Stimulated activated naive CD8-positive, alpha-beta T cell treated with anti-CD3 and anti-CD28 coated beads, Interleukin-15, Interleukin-2, amounts not matched to agents 100 ng/mL and 50 ng/mL, for 24 hours (primary cell): Measurements from ENCODE around the gene E2F3.
A peak's percentile ranks its signal among the peaks of the same experiment; 100 is the strongest.

Experiments used
- H3K27ac Mint-ChIP-seq: one replicate; pipeline ENCODE4 v1.8.0; 2021; ENCODE audit warnings: mild to moderate bottlenecking, mixed read lengths
- H3K27me3 Mint-ChIP-seq: one replicate; pipeline ENCODE4 v1.8.0; 2021; ENCODE audit warnings: mixed read lengths
- H3K36me3 Mint-ChIP-seq: one replicate; pipeline ENCODE4 v1.8.0; 2021; ENCODE audit warnings: low read depth, mixed read lengths
- H3K4me1 Mint-ChIP-seq: one replicate; pipeline ENCODE4 v1.8.0; 2021; ENCODE audit warnings: low read depth, mixed read lengths
- H3K4me3 Mint-ChIP-seq: one replicate; pipeline ENCODE4 v1.8.0; 2021; ENCODE audit warnings: mild to moderate bottlenecking, mixed read lengths
- H3K9me3 Mint-ChIP-seq: one replicate; pipeline ENCODE4 v1.8.0; 2021; ENCODE audit warnings: mixed read lengths

E2F3 gene

DNA sequence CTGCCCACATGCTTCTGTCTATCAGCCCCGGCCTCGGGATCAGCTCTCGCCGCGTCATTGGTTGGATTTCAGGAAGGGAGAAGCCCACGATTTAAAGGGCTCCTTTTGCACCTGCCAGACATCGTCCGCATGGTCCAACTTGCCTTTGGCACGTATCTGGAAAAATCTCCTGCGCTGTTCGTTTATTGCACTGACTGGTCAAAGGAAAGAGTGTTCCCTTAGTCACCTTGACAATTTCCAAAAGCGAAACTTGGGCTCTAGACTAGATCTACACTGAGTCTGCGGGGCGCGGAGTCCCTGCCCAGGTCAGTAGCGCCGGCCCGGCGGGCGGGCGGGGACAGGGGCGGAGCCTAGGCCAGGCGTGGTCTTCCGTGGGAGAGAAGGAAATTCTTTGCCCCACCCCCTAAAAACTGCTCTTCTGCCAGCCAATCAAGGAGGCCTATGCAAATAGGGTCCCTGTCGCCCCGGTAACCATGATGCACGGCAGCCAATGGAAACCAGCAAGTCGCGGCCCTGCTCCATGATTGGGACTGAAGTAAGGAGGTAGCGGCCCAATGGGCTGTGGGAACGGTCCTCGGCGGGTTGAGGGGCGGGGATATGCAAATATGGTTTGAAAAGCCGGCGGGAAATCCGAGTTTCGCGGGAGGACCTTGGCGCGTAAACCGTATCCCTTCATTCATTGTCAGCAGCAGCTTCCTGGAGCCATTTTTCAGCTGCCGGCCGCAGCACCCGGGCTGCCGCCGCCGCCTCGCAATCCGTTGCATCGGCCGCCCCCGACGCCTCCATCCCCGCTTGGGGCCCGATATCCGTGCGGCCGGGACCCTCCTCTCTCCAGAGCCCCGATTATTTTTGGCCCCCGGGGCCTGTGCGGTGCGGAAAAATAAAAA, at the start of gene E2F3:
E2F3 (plus strand) TSS at position 675 of the 887 bp plus-strand sequence. CDS start 354 bp downstream, outside the sequence.
- peak within 1 kb of the TSS; percentile 94 for H3K4me3 Mint-ChIP-seq
- H3K27ac Mint-ChIP-seq = peak within 1 kb of the TSS; percentile 95
- H3K9me3 Mint-ChIP-seq = no peaks in the 10 kb centered on the region
- no peaks in the 10 kb centered on the region for H3K27me3 Mint-ChIP-seq
- H3K4me1 Mint-ChIP-seq = peaks cover 39% of the 10 kb centered on the region
- peaks cover 15% of the 10 kb centered on the region for H3K36me3 Mint-ChIP-seq

DNA sequence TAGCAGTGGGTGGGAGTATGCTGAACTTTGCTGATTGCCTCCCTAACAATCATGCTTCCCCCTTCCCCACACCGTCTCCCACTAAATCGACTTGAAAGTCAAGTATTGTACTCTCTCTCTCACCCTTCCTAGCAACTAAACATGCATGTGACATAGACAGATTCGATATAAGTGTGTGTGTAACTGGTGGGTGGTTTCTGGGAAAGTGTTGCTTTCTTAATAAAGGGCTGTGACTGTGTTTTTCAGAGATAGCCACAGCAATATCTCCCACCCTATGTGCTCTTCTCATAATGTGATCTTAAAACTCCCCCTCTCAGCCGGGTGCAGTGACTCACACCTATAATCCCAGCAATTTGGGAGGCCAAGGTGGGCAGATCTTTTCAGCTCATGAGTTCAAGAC, 49.3 kb upstream of the E2F3 start:
- H3K27me3 Mint-ChIP-seq = no peaks in the 10 kb centered on the region
- no peak overlapping the region for H3K27ac Mint-ChIP-seq
- H3K4me3 Mint-ChIP-seq = no peak overlapping the region
- peaks cover 8% of the 10 kb centered on the region for H3K4me1 Mint-ChIP-seq
- peaks cover 4% of the 10 kb centered on the region for H3K9me3 Mint-ChIP-seq
- peaks cover 5% of the 10 kb centered on the region for H3K36me3 Mint-ChIP-seq

DNA sequence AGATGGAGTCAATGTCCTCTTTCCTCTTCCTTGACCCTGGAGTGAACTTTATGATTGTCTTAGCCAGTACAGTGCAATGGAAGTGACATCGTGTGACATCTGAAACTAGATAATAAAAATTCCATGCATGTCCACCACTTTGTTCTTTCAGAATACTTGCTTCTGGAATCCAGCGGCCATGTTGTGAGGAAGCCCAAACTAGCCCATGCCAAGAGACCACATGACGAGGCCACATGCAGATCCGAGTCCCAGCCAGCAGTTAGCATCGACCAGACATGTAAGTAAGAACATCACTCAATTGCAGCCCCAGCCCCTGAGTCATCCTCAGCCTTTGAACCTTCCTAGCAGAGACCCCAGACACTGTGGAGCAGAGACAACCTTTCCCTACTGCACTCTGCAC, 48.5 kb upstream of the E2F3 start:
- peaks cover 5% of the 10 kb centered on the region for H3K36me3 Mint-ChIP-seq
- H3K4me3 Mint-ChIP-seq = no peak overlapping the region
- H3K4me1 Mint-ChIP-seq = peaks cover 8% of the 10 kb centered on the region
- no peak overlapping the region for H3K27ac Mint-ChIP-seq
- H3K27me3 Mint-ChIP-seq = no peaks in the 10 kb centered on the region
- peaks cover 4% of the 10 kb centered on the region for H3K9me3 Mint-ChIP-seq

DNA sequence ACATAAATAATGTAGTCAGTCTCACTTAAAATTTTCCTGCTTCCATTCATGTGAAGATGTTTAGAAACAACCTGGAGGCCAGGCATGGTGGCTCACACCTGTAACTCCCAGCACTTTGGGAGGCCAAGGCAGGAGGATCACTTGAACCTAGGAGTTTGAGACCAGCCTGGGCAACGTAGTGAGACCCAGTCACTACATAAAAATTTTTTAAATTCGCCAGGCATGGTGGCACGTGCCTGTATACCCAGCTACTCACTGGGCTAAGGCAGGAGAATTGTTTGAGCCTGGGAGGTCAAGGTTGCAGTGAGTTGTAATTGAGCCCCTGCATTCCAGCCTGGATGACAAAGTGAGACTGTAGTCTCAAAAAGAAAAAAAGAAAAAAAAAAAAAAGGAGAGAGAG, 47.3 kb upstream of the E2F3 start:
- Mint-ChIP-seq H3K4me1 (peaks cover 8% of the 10 kb centered on the region), H3K27me3 (no peaks in the 10 kb centered on the region), H3K27ac (no peak overlapping the region)

DNA sequence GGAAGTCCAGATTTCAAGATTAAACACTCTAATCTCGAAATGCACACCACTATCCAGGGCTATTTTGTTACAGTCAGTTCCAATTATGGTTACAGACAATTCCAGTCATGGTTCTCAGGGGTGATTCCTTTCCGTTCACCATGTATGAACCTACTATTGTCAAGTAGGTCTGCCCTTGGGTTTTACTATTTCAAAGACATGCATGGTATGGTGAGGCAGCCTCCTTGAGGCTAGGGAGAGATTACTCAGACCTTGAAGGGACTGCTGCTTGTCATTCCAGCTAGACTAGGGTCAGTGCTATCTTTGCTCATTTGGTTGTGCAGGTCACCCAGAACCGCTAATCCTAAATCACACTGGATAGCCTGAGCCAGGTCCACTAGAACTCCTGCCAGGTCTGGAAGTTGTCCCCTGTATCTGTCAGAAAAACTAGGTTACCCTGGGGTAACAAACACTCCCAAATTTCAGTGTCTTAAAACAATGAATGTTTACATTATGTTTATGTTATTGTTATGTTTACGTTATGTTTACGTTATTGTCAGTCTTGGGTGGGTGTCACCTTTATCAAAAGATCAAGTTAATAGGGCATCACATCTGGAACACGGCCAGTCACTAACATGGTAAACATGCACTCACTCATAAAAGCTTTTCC, 41.1 kb upstream of the E2F3 start:
- no peaks in the 10 kb centered on the region for H3K27me3 Mint-ChIP-seq
- H3K4me1 Mint-ChIP-seq = peaks cover 8% of the 10 kb centered on the region
- no peak overlapping the region for H3K27ac Mint-ChIP-seq
- H3K9me3 Mint-ChIP-seq = peaks cover 5% of the 10 kb centered on the region
- H3K4me3 Mint-ChIP-seq = no peak overlapping the region
- no peaks in the 10 kb centered on the region for H3K36me3 Mint-ChIP-seq

More for the DNA sequence above, 47.3 kb upstream of the E2F3 start:
- peaks cover 5% of the 10 kb centered on the region for H3K36me3 Mint-ChIP-seq
- no peak overlapping the region for H3K4me3 Mint-ChIP-seq
- H3K9me3 Mint-ChIP-seq = peaks cover 4% of the 10 kb centered on the region

DNA sequence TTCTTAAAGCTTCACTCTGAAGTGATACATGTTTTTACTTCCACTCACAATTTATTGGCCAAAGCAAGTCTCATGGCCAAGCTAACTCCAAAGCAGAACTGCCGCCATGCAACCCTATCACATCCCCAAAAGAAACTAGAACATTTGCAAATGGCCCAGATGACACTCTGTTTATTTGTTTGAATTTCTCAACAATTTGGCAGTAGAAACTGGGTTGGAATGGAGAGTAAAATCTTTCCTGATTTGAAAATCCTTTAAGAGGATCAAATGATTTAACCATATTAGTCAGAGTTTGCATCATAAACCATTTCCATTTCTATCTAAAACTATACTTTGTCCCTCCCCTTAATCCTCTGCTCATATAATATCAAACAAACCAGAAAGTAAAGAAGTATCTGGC, 39.1 kb upstream of the E2F3 start:
- Mint-ChIP-seq H3K27me3 (no peaks in the 10 kb centered on the region), H3K4me1 (peaks cover 28% of the 10 kb centered on the region), H3K27ac (no peak overlapping the region)

DNA sequence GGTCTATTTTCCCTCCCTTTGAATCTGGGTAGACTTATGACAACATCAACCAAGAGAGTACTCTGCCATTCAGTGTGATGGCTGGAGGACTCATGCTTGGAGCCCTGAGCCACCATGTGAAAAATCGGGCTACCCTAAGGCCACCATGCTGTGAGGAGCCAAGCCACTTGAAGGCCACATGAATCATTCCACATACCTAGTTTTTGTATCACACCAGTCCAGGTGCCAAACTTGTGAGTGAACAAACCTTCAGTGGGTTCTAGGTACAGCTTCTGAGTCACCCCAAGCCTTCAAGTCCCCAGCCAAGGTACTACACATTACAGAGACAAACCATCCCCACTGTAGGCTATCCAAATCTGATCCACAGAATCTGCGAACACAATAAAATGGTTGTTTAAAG, 37.4 kb upstream of the E2F3 start:
- peaks cover 40% of the 10 kb centered on the region for H3K4me1 Mint-ChIP-seq
- H3K27ac Mint-ChIP-seq = no peak overlapping the region

More for the DNA sequence above, 39.1 kb upstream of the E2F3 start:
- no peaks in the 10 kb centered on the region for H3K36me3 Mint-ChIP-seq
- peaks cover 5% of the 10 kb centered on the region for H3K9me3 Mint-ChIP-seq
- no peak overlapping the region for H3K4me3 Mint-ChIP-seq

DNA sequence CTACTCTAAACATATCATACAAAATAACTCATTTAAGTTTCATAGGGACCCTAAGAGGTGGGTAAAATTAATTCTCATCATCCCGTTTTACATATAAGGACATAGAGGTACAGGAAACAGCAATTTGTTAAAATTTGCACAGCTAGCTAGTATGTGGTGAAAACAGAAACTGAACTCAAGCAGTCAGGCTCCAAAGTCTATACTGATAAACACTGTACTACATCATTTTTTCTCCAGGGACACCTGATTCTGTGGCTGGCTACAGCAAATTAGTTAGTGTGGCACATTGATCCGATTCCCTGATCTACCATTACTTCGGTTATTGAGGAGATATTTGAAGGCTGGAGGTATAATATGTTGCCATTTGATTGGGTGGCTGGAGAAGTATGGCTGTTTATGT, 36.2 kb upstream of the E2F3 start:
- peaks cover 50% of the 10 kb centered on the region for H3K4me1 Mint-ChIP-seq
- H3K27ac Mint-ChIP-seq = no peak overlapping the region
- peak overlapping the region; percentile 14 for H3K4me3 Mint-ChIP-seq
- no peaks in the 10 kb centered on the region for H3K27me3 Mint-ChIP-seq
- H3K36me3 Mint-ChIP-seq = no peaks in the 10 kb centered on the region
- H3K9me3 Mint-ChIP-seq = peaks cover 5% of the 10 kb centered on the region

More for the DNA sequence above, 37.4 kb upstream of the E2F3 start:
- no peaks in the 10 kb centered on the region for H3K27me3 Mint-ChIP-seq
- no peaks in the 10 kb centered on the region for H3K36me3 Mint-ChIP-seq
- H3K4me3 Mint-ChIP-seq = no peak overlapping the region
- H3K9me3 Mint-ChIP-seq = peaks cover 5% of the 10 kb centered on the region

DNA sequence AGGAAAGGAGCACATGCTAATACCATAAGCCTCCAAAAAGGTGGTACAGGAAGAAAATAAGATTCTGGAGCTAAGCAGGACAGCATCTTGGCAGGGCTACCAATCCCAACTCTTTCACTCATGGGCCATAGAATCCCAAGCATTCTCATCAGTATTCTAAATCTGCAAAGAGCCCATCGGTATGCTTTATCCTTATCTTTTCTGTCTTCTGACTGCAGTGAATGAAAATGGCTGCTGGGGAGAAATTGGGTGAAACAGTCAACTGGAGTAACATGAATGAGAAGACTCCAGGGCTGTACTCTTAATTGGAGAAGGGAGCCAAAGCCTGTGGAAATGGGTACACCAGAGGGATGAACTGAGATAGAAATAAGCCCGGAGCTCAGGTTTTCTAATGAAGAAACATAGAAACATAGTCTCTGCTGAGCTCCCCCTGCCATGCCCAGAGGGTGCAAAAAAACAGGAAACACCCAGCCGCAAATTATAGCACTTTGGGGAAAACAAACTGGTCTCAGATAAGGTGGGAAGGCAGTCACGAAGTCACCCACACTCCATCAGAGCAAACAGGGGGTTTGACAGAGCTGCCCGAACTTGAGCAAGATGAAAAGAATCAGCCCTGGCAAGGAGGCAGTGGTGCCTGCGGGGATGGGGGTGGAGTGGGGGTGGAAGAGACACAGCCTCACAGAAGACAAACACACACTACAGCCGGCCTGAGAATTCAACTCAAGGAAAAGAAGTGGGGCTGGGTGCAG, 35.4 kb upstream of the E2F3 start:
- peaks cover 54% of the 10 kb centered on the region for H3K4me1 Mint-ChIP-seq

DNA sequence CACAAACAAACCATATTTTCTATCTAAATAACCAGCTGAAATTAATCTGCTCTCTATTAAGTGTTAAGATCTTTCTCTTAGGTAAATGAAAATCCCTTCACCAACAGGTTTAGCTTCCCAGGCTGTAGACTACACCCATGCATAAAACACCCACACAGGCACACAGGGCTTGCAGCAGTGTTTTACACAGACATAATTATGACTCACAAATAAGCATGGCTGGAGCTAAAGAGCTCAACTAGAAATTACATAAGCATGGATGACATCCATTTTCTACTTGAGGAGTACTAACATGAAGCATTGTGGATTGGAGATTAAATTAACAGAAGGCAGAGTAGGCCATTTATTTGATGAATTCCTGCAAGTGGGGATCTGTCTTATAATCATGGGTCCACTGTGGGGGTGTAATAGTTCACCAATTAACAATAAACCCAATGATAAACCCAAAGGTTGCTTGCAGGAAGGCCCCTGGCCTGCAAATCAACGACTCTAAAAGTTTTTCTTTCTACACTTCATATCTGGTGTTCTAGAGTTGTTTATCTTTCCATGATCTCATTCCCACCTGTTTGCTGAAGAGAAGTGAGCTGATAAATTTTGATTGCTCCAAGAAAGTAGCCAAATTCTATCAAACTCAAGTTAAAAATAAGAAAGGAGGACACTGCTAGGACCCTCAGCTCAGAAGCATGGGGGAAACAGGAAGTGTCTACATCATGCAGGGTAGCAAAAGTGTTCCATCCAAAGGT, 33.8 kb upstream of the E2F3 start:
- peaks cover 54% of the 10 kb centered on the region for H3K4me1 Mint-ChIP-seq
- peak overlapping the region; percentile 64 for H3K27ac Mint-ChIP-seq
- H3K4me3 Mint-ChIP-seq = no peak overlapping the region
- no peaks in the 10 kb centered on the region for H3K36me3 Mint-ChIP-seq
- no peaks in the 10 kb centered on the region for H3K9me3 Mint-ChIP-seq
- H3K27me3 Mint-ChIP-seq = no peaks in the 10 kb centered on the region

More for the DNA sequence above, 35.4 kb upstream of the E2F3 start:
- Mint-ChIP-seq H3K27ac (peak overlapping the region; percentile 76), H3K36me3 (no peaks in the 10 kb centered on the region), H3K9me3 (peaks cover 5% of the 10 kb centered on the region), H3K4me3 (peak overlapping the region; percentile 58), H3K27me3 (no peaks in the 10 kb centered on the region)

DNA sequence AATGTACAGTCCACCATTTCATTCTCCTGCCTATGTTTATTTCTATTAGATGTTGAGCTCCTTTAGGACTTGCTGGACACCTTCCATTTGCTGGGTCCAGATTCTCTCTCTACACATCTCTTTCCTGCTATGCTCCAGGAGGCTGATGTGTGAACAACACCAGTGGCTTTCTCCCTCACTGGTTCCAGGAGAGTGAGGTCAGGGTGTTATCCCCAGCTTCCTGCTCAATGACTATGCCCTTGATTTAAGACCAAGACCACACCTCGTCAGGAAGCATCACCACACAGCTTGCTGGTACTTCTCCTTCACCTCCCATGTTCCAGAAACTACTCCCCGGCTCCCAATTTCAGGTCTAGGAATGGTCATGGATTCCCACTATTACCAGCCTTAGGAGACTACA, 31.3 kb upstream of the E2F3 start:
- Mint-ChIP-seq H3K4me1 (peaks cover 49% of the 10 kb centered on the region), H3K27me3 (no peaks in the 10 kb centered on the region), H3K9me3 (no peaks in the 10 kb centered on the region), H3K36me3 (no peaks in the 10 kb centered on the region), H3K4me3 (no peak overlapping the region), H3K27ac (no peak overlapping the region)

DNA sequence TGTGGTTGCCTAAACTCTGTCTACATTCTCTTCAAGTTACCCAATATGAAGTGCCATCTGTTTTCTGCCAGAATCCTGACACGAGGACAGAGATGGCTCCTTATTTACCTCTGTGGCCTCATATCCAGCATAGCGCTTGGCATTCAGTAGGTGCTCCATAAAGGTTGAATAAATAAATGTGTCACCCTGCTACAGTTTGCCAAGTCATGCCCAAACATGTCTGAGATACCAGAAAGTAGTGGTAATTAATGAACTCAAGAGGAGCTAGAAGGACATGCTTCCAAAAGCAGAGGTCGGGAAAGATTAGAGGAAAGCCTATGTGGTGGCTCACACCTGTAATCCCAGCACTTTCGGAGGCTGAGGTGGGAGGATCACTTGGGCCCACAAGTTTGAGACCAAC, 30.9 kb upstream of the E2F3 start:
- no peak overlapping the region for H3K4me3 Mint-ChIP-seq
- no peaks in the 10 kb centered on the region for H3K27me3 Mint-ChIP-seq
- H3K9me3 Mint-ChIP-seq = no peaks in the 10 kb centered on the region
- H3K27ac Mint-ChIP-seq = no peak overlapping the region
- H3K4me1 Mint-ChIP-seq = peaks cover 44% of the 10 kb centered on the region
- H3K36me3 Mint-ChIP-seq = no peaks in the 10 kb centered on the region

DNA sequence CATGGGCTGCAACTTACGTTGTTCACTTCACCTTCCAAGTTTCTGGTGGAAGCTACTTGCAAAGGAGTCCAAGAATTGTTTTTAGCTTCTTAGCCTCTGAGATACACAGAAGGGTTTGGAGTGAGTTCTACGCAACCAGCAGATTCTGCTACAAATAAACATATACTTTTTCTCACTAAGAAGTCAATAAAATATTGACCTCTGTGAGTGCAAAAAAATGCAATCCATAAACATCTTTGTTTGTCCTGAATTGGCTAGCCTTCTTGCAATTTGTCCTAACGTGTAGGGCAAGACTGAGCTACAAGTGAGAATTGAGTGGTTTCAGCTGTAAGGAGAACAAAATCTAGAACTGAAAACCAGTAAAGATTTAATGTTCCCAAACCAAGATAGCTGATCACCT, 26.2 kb upstream of the E2F3 start:
- H3K4me1 Mint-ChIP-seq = peaks cover 26% of the 10 kb centered on the region
- no peak overlapping the region for H3K27ac Mint-ChIP-seq
- H3K4me3 Mint-ChIP-seq = no peak overlapping the region
- no peaks in the 10 kb centered on the region for H3K9me3 Mint-ChIP-seq
- H3K27me3 Mint-ChIP-seq = no peaks in the 10 kb centered on the region
- no peaks in the 10 kb centered on the region for H3K36me3 Mint-ChIP-seq

DNA sequence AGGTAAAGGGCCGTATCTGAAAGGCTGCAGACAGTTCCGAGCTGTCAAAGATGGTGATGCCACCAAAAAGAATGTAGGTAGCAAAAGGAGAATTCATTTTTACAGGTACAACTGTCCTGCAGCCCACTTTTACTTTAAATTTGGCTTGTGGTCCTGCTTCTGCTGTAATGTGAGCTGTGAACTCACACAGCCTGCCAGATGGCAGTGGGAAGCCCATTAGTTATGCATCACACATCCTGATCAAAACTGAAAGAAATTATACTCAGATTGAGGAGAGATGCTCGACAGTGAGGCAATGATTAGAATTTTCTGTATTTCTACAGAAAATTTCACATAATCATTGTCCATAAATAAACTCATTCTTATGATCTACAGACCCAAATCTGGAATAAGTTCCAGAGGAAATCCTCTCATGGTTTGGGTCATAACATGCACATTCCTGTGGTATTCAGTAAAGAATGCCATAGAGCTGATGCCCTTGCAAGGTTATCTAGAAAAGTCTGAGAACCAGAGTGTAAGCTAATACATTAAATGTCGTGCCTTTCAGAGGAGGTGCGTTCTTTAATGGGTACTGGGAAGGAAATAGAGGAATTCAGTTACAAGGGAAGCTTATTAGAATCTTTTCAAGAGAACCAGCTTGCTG, 23.9 kb upstream of the E2F3 start:
- Mint-ChIP-seq H3K27ac (no peak overlapping the region), H3K27me3 (no peaks in the 10 kb centered on the region), H3K4me3 (no peak overlapping the region), H3K9me3 (no peaks in the 10 kb centered on the region), H3K4me1 (peaks cover 22% of the 10 kb centered on the region), H3K36me3 (no peaks in the 10 kb centered on the region)
